Natural killer cell (primary cell): ENCODE data around the gene RPEL1. TPM values are rescaled to one million over a fixed set of nuclear protein-coding genes. Genes with fewer than 3 reads are reported as not detected.
A peak's percentile ranks its signal among the peaks of the same experiment; 100 is the strongest.

ENCODE experiments used
- ATAC-seq, 3 donors: fragments of 150-1000 bp in 2 of 3; fragments of 200-7000 bp in 1 of 3; cut with Tn5 transposase; 1 replicate in 1 of 3; 2 replicates in 2 of 3; pipeline ENCODE4 v1.10.0; 2021; ENCODE audit warnings: mild to moderate bottlenecking in 2 of 3, moderate library complexity in 2 of 3
- DNase-seq, 2 donors: peaks; one replicate each; pipeline versions ENCODE4 v3.0.0 to v3.0.0-alpha.2; 2013 to 2021; ENCODE audit warnings: mixed read lengths in 1 of 2
- H3K27ac ChIP-seq: one replicate; pipeline ENCODE4 v1.5.1; 2013; ENCODE audit warnings: mild to moderate bottlenecking, low read length
- H3K27me3 ChIP-seq: one replicate; pipeline ENCODE4 v1.6.1; 2013; ENCODE audit warnings: low read length; ENCODE audit not compliant: control insufficient read depth, insufficient read depth
- H3K36me3 ChIP-seq: one replicate; pipeline ENCODE4 v1.6.1; 2013; ENCODE audit warnings: low read length; ENCODE audit not compliant: control insufficient read depth, insufficient read depth
- H3K4me1 ChIP-seq: one replicate; pipeline ENCODE4 v1.6.1; 2013; ENCODE audit warnings: low read length; ENCODE audit not compliant: control insufficient read depth, insufficient read depth
- H3K4me3 ChIP-seq: one replicate; pipeline ENCODE4 v1.5.1; 2013; ENCODE audit warnings: low read length
- H3K9me3 ChIP-seq: one replicate; pipeline ENCODE4 v1.6.1; 2013; ENCODE audit warnings: low read length; ENCODE audit not compliant: control insufficient read depth, insufficient read depth
- H3K27ac Mint-ChIP-seq, 2 donors: one replicate each; pipeline ENCODE4 v1.8.0; 2022; ENCODE audit warnings: mild to moderate bottlenecking in 2 of 2, mixed read lengths in 2 of 2, moderate library complexity in 1 of 2
- H3K27me3 Mint-ChIP-seq, 2 donors: one replicate each; pipeline ENCODE4 v1.8.0; 2022; ENCODE audit warnings: low read depth in 2 of 2, mixed read lengths in 2 of 2
- H3K36me3 Mint-ChIP-seq: one replicate; pipeline ENCODE4 v1.8.0; 2022; ENCODE audit warnings: mixed read lengths
- H3K4me1 Mint-ChIP-seq, 2 donors: one replicate each; pipeline ENCODE4 v1.8.0; 2022; ENCODE audit warnings: mixed read lengths in 2 of 2
- H3K4me3 Mint-ChIP-seq: one replicate; pipeline ENCODE4 v1.8.0; 2022; ENCODE audit warnings: mild to moderate bottlenecking, moderate library complexity, mixed read lengths
- H3K9me3 Mint-ChIP-seq, 2 donors: one replicate each; pipeline ENCODE4 v1.8.0; 2022; ENCODE audit warnings: mixed read lengths in 2 of 2
- CTCF ChIP-seq: fragments of 200-600 bp; IDR thresholded peaks from one replicate; pipeline ENCODE4 v1.8.0; 2022; ENCODE audit warnings: antibody characterized with exemption
- WGBS: methylation state at CpG from one replicate; pipeline ENCODE4 v1.1.7; 2013; ENCODE audit warnings: missing lambda C conversion rate; ENCODE audit not compliant: insufficient coverage; 5-methylcytosine and 5-hydroxymethylcytosine counted together
- intact Hi-C: fragments of 100-400 bp; cut with micrococcal nuclease; formaldehyde crosslinking; loops from one replicate; pipeline ENCODE4 v1.14.2; 2022
- total RNA-seq, 4 donors: library from RNA; stranded (reverse); fragments of 120-200 nt in 1 of 4; gene quantifications; one replicate each; pipeline versions ENCODE4 v1.2.3 to v1.2.4, GENCODE V29; 2013 to 2022

RPEL1 gene
- total RNA-seq, 3 donors from 2014 or later (not counting 1 experiment from before 2014, with no cell fraction given) = not detected

- Mint-ChIP-seq H3K9me3 (peaks cover 0 to 4% of the 10 kb centered on the region in 2 donors), H3K27me3 (peaks cover 45 to 51% of the 10 kb centered on the region in 2 donors), H3K4me1 (peaks cover 0 to 5% of the 10 kb centered on the region in 2 donors), H3K4me3 (no peak overlapping the region), H3K36me3 (no peaks in the 10 kb centered on the region), H3K27ac (no peak overlapping the region)
- Histone ChIP-seq H3K36me3 (no peaks in the 10 kb centered on the region), H3K4me3 (no peak overlapping the region), H3K4me1 (peaks cover 7% of the 10 kb centered on the region), H3K27me3 (peaks cover 32% of the 10 kb centered on the region), H3K27ac (no peak overlapping the region), H3K9me3 (peaks cover 4% of the 10 kb centered on the region)
- intact Hi-C loops = no loop called here
- no peak for ATAC-seq
- no peak for DNase-seq
- WGBS = 14% methylated on average over 20 of the region's 21 CpGs
- no peak for TF ChIP-seq CTCF
These were observed 30.7 kb downstream of the RPEL1 start for GRCh38 chr10:103276251-103276895.

GRCh38 chr10:103276896-103277712 lies 31.4 kb downstream of the RPEL1 start, which contains the start of gene INA:
INA (plus strand) TSS chr10:103277138; CDS start chr10:103277212, 74 bp downstream.
- intact Hi-C loops = no loop called here
- ATAC-seq (no peak), DNase-seq (peak in 1 of 2 donors; percentile 25)
- TF ChIP-seq CTCF = no peak
- no peak within 1 kb of the TSS for H3K4me3 ChIP-seq
- peaks cover 32% of the 10 kb centered on the region for H3K27me3 ChIP-seq
- H3K4me1 ChIP-seq = peaks cover 7% of the 10 kb centered on the region
- H3K27ac ChIP-seq = no peak within 1 kb of the TSS
- peaks cover 52% of the 10 kb centered on the region in 2 donors for H3K27me3 Mint-ChIP-seq
- H3K4me1 Mint-ChIP-seq = peaks cover 0 to 9% of the 10 kb centered on the region in 2 donors
- peaks cover 4% of the 10 kb centered on the region for H3K9me3 ChIP-seq
- no peaks in the 10 kb centered on the region for H3K36me3 ChIP-seq
- no peak within 1 kb of the TSS for H3K4me3 Mint-ChIP-seq
- no peak within 1 kb of the TSS for H3K27ac Mint-ChIP-seq
- 1% methylated on average over 105 of the region's 105 CpGs for WGBS
- H3K9me3 Mint-ChIP-seq = peaks cover 0 to 4% of the 10 kb centered on the region in 2 donors
- no peaks in the 10 kb centered on the region for H3K36me3 Mint-ChIP-seq

GRCh38 chr10:103277713-103278536 lies 32.2 kb downstream of the RPEL1 start:
- no peak for DNase-seq
- Mint-ChIP-seq H3K27me3 (peaks cover 53 to 58% of the 10 kb centered on the region in 2 donors), H3K27ac (no peak overlapping the region), H3K4me3 (no peak overlapping the region), H3K36me3 (no peaks in the 10 kb centered on the region), H3K4me1 (peaks cover 0 to 9% of the 10 kb centered on the region in 2 donors), H3K9me3 (peaks cover 0 to 4% of the 10 kb centered on the region in 2 donors)
- Histone ChIP-seq H3K27me3 (peaks cover 32% of the 10 kb centered on the region), H3K4me1 (peaks cover 7% of the 10 kb centered on the region), H3K27ac (no peak overlapping the region), H3K4me3 (no peak overlapping the region), H3K36me3 (no peaks in the 10 kb centered on the region), H3K9me3 (peaks cover 4% of the 10 kb centered on the region)
- WGBS = 13% methylated on average over 76 of the region's 76 CpGs
- intact Hi-C loops = no loop called here
- no peak for TF ChIP-seq CTCF
- ATAC-seq = no peak
